DOHH2 (cell line): ENCODE data around the gene KIF5C.

Experiments
- CTCF ChIP-seq: fragments of 200-600 bp; sonication (generic); IDR thresholded peaks from one replicate; pipeline ENCODE4 v1.5.1; 2014; ENCODE audit warnings: antibody characterized with exemption, mild to moderate bottlenecking, low read depth, low read length; ENCODE audit not compliant: poor library complexity, severe bottlenecking
- EZH2phosphoT487 ChIP-seq: fragments of 200-600 bp; sonication (generic); IDR thresholded peaks from 2 replicates; pipeline ENCODE4 v1.6.1; 2017; ENCODE audit warnings: borderline replicate concordance, mild to moderate bottlenecking, antibody characterized with exemption, low read length, moderate library complexity, mixed read lengths

- no peak for TF ChIP-seq CTCF
- no peak for TF ChIP-seq EZH2phosphoT487
Measured at GRCh38 chr2:148866091-148866490, 8.9 kb upstream of the KIF5C start.
